NCI-H1694 treated with DMSO at 0.1 percent for 48 hours (cell line): ENCODE measurements around the gene CRYBB1.

ENCODE experiments used
- DNase-seq: peaks from one replicate; lab custom pipeline; 2025; lab: John Stamatoyannopoulos, UW

Gene CRYBB1

DNA sequence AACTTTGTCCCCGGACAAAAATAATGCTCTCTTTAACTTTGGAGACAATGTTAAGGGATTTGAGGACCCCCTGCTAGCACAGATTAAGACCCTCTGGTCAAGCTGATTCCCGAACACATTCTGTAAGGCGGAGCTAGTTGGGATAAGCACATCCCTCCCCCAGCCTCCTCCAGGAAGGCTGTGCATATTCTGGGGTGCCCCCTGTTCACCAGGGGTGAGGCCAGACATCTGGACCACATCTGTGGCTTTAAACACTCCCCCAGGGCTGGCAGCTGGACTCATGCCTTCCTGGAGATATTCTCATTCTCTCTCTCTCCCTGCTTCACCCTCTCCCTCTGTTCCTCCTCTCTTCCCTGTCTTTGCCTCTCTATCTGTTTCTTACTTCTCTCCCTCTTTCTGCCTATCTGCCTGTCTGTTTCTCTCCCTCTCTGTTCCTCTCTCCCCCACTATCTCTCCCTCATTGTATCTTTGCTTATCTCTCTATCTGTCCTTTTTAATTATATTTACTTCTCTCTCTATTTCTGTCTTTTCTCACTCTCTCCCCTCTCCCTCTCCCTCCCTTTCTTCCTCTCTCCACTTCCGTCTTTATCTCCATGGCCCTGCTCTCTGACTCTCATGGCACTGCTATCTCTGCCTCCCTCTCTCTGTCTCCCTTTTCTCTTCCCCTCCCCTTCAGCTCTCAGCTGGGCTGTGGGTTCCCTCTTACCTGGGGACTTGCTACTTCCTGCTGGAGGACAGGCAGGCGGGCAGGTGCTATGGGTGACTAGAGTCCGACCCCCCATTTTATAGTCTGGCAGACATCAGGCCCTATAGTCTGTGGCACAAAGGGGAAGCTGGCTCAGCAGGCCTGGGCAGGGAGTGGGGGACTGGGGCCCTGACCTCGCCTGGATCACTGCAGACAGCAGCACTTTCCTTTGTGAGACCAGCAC, at the start of gene CRYBB1:
Gene CRYBB1 (minus strand): TSS at position 757 of the 929 bp plus-strand sequence. CDS start 1,708 bp downstream, outside the sequence.
- no peak for DNase-seq

DNA sequence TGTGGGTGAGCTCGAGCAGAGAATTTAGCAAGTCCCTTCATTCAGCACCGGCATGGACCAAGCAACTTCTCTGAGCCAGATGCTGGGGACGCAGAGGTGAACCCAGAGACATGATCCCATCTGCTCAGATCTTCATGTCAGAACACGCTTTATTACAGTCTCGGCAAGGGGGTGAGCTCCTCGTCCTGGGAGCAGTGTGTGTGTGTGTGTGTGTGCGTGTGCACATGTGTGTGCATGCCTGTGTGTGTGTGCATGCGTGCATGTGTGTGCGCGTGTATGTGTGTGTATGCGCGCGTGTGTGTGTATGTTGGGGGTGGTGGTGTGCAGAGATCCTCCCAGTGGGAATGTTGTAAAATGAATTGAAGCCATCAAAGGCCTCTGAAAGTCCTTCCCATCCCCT, 49.3 kb upstream of the CRYBB1 start:
- peak; percentile 43 for DNase-seq

DNA sequence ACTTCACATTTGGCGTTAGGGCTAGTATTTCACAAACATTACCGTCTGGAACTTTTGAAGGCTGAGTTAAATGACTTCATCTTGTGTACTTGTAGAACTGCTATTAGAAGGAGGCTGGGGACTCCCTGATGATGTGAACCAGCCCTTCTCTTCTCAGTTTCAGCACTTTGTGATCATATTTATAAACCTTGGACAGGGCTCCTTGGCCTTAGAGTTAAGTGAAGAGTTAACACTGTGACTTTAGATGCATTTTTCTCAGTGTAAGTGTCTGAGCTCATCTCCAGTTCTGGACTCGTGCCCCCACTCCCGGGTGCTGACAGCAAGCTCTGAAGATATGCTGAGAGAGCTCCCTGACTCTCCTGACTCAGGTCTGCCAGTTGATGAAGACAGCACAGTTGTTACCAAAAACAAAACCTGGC, 48.0 kb upstream of the CRYBB1 start:
- DNase-seq, result no peak

DNA sequence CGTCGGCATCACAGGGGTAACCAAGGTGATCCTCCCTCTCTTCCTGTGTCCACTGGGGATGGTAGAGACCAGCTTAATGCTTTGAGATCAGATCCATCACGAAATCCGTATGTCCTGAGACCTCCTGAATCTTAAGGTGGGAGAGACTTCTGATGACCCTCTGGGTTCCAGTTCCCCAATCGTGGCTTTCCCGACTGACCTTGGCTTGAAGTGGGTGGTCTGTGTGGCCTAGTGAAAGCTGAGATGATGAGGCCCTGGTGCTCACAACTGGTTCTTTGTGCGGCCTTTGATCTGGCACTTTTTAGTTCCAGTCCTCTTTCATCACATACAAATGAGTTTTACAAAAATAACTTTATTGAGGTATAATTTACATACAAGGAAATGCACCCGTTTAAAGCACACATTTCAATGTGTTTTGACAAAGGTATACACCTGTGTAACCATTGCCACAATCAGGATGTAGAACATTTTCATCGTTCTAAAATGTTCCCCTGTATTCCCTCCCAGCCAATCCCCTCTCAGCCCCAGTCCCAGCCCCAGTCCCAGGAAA, 45.6 kb upstream of the CRYBB1 start:
- no peak for DNase-seq

DNA sequence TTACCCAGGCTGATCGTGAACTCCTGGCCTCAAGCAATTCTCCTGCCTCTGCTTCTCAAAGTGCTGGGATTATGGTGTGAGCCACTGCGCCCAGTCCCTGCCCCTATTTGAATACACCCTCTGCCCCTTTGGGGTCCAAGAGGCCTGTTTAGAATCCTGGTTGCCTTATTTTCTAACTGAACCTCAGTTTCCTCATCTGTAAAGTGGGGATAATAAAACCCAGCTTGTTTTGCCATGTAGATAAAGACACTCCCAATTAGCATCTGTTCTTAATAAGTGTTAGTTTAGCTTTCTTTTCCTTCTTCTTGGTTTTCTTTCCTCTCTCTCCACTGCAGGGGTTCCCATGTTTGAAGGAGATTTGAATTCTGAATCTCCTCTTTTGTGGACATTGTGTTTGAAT, 44.3 kb upstream of the CRYBB1 start:
- DNase-seq, result no peak

DNA sequence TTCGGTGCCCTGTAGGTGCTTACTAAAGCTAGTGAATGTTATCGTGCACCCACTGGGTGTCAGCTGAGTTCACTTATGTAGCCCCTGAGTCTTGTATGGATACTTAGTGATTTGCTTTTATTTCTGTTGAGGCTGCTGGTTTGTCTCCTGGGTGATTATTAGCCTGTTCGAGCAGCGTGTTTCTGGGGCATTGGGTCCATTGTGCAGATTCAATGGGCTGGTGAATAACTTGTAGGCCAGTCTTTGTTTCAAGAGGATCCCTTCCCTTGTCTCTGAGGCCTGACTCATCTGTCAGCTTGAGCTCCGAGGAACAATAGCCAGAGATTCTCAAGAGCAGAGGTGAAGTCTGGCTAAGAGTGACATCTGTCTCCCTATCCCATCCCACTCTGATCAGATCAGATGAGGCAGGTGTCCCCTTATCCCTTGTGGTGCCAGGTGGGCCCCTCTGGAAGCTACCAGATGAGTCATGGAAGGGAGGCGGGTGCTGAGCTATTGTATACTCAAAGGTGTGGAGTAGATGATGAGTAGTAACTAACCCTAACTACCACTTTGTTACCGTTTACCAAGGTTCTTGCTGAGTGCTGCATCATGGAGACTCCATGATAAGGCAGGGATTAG, 43.2 kb upstream of the CRYBB1 start:
- no peak for DNase-seq

DNA sequence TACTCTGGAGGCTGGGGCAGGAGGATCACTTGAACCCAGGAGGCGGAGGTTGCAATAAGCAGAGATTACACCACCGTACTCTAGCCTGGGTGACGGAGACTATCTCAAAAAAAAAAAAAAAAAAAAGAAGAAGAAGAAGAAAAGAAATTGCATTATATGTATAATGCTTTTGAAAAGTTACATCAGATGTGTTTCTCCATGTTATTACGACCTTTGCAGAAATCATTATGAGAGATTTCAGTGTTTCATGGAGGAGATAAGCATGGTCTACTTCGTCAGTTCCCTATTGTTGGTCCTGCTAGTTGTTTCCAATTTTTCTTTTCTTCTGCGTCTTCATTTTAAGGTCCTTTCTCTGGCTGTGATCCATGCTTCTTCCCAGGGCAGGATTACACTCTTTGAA, 42.5 kb upstream of the CRYBB1 start:
- no peak for DNase-seq

DNA sequence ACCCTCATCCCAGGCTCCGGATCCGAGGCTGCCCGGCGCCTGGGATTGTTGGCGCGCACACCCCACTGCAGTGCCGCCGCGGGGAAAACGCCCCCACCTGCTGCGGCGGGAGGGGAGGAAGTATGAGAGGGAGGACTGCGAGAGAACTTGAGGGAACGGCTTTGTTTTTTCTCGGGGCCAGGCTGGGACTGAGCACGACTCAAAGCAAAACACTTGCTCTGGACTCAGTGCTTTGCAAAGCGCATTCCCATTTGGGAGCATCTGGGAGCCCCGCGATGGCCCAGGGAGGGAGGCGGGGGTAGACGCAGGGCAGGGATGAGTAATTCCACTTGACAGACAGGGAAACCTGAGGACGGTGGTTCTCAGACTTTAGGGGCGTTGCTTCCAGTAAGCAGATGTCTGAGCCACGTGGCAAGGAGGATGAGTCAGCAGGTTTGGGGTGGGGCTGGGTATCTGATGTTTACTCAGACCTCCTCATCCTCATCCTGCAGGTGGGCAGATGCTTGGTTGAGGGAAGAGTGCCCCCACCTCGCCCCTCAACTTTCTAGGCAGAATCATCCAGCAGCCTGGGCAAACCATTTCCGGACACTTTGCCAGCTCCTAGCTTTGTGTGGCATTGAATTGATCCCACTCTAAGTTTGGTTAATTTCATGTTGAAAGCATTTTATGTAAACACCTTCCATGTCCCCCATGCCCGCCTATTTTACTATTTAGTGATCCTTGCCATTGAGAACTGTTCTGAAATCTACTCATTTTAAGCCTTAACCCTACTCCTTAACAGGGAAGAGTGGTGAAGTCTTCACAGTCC, 41.0 kb upstream of the CRYBB1 start:
- DNase-seq, result peak; percentile 49

DNA sequence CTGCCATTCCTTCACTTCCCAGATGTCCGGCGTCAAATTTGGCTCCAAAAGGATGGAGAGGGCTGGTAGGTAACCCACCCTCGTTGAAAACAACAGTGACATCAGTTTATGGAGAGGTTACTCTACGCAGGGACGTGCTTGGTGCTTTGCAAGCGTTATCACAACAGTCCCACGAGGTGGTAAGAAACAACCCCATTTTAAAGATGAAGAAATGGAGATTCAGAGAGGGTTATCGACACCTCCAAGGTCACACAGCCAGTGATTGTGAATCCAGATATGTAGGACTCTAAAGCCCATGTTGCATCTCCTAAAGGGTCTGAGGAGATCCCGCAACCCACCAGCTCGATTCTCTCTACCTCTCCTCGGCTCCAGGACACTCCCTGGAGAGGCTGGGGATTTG, 40.3 kb upstream of the CRYBB1 start:
- DNase-seq, result no peak

DNA sequence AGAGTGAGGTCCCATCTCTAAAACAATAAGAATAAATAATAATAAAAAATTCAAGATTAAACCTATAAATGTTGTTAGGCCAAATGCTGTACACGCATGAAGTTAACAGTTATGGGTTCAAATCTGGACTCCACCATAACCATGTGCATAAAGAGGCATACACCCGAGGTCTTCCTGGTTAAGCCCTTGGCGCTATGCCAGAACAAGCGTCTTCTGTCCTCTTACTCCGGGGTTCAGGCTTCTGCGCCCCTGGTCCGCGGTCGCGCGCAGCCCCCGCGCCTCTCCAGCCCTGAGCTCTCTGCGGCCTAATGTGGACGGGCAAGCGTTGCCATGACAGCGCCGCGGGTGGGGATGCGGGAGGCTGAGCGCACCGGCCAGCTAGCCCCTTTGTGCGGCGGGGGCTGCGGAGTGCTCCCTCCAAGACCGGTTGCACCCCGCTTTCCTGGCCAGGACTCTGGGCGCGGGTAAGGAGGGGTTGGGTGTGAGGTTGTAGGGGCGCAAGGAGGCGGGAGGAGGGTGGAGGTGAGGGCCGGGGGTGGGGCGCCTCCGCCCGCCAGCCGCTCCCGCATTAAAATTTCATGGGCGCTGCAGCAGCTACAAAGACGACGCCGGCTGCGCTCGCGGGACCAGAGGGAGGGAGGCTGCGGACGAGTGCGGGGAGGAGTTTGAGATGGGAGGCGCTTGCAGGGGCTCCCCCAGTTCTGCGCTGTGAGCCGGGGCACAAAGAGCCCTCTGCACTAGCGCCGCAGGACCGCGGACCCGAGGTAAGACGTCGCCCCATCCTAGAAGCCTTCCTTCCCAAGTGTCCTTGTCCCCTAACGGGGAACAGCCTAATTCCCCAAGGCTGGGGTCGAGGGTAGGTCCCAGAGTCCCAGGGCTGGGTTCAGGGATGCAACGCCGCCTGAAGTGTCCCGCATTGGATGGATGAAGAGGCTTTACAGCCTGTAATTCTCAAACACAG, 39.3 kb upstream of the CRYBB1 start, which contains the start of gene MIAT:
Gene MIAT (plus strand): TSS at position 698 of the 961 bp plus-strand sequence.
- no peak for DNase-seq

DNA sequence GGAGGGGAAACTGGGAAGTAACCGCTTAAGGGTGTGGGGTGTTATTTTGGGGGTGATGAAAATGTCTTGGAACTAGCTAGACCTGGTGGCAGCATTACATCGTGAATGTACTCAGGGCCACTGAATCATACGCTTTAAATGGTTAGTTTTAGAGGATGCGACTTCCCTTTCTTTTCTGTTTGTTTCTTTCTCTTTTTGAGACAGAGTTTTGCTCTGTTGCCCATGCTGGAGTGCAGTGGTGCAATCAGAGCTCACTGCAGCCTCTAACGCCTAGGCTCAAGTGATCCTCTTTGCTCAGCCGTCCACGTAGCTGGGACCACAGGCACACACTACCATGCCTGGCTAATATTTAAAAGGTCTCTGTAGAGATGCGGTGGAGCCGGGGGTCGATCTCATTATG, 34.0 kb upstream of the CRYBB1 start:
- DNase-seq, result no peak

DNA sequence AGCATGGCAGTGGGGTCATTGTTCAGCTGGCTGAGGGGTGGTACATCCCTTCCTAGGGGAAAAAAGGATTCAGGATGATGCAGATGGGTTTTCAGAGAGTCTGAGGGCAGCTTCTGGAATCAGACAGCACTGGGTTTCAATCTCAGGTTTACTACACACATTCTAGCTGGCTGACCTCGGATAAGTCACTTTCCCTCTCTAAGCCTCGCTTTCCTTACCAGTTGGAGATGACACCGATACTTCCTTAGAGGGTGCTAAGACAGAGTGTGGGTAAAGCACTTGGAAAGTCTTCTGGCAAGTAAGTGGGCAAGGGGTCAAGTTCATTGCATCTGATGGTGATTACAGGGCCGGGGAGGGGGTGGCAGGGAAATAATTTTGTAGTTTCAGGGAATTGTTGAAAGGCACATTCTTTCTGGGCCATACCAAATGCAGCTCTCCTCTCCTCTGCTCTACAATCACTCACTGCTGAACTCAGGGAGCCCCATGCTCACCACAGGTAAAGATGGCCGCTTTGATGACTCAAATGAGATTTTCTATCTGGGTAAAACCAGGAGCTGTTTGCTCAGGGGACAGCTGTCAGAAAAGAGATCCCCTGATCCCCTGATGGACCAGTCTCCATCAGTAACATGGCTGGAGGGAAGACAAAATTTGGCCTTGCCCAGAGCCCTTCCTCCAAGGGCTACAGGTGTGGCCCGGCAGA, 33.0 kb upstream of the CRYBB1 start:
- DNase-seq, result no peak

DNA sequence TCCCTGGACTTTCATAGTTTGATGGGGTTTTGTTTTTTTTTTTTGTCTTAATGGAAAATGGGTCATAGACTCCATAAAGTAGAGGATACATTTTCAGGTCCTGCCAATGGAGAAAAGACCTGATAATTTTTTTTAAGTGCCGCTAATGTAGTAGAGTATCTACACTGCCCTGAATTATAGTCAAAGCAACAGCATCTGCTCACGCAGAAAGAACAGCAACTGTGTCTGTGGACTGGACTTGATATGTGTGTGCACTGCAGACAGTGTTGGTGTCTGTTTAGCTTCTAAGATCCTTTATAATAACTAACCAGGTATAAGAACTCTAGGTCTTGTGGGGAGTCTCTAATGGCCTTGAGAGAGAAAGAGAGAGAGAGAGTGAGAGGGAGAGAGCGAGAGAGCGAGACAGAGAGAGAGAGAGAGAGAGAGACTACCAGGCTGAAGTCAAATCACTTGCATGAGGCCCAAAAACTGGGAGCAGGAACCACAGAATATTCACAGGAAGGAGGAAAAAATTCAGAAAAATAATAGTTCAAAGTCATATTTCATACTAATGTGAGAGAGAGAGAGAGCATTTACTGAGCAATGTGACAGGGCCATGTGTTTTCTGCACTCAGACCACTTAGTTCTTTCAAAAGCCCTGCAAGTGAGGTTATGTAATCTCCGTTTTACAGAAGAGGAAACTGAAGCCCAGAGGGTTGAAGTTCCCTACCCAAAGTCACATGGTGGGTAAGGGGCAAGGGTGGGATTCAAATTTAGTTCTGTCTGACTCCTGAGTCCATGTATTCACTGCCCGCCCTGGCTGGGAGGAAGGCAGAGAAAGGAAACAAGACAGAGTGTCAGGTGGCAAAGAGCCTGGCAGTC, 30.9 kb upstream of the CRYBB1 start:
- DNase-seq, result no peak

DNA sequence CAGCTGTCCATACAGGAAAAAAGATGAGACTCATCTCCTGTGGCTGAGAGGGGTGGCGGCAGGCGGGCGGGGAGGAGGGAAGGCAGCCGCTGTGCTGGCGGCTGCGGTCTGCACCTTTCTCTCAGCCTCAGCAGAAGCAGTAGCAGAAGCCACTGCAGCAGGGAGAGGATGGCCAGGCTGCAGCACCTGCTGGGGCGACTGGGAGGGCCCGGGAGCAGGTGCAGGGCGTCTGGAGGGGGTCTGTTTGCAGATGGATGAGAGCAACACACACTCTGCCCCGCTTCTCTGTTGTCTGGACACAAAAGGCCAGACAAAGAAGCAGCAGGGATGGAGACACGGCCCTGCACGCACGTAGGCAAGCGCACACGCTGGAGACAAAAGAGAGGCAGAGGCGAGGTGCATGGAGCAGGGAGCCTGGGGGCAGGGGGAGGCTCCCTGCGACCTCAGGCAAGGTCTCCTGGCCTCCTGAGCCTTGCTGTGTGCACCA, 30.2 kb upstream of the CRYBB1 start:
- DNase-seq, result no peak

DNA sequence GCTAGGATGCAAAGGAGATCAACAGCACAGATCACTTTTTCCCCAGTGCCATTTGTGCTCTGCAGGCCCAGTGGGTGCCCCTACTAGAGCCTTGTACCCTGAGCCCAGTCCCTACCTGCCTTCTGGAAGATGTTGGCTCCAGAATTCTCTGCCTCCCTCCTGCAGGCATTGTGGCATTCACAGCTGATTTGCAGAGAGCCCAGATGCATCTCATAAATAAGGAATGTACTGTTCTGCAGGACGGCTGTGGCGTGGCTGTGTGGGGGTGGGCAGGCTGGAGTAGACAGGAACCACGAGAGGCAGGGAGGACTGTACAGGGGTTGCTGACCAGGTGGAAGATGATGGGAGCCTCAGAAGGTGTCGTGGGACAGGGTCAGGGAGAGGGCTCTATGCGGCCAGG, 28.3 kb upstream of the CRYBB1 start:
- no peak for DNase-seq

DNA sequence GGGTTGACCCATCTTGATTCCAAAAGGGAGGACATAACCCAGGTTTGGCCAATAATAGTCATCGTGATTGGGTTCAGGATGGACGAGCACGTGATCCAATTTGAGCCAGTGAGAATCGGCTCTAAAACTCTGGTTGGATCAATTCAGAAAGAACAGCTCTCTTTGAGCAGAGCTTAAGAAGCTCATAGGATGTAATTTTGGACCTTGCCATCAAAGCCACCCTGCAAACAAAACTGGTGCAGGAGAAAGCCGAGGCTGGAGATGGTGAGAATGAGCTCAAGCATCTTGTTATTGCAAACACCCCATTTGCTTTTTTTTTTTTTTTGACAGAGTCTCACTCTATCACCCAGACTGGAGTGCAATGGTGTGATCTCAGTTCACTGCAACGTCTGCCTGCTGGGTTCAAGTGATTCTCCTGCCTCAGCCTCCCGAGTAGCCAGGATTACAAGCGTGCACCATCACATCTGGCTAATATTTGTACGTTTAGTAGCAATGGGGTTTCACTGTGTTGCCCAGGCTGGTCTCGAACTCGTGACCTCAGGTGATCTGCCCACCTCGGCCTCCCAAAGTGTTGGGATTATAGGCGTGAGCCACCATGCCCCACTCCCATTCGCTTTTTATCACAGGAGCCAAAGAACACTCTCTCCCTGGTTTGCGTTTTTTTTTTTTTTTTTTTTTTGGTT, 25.7 kb upstream of the CRYBB1 start:
- no peak for DNase-seq

DNA sequence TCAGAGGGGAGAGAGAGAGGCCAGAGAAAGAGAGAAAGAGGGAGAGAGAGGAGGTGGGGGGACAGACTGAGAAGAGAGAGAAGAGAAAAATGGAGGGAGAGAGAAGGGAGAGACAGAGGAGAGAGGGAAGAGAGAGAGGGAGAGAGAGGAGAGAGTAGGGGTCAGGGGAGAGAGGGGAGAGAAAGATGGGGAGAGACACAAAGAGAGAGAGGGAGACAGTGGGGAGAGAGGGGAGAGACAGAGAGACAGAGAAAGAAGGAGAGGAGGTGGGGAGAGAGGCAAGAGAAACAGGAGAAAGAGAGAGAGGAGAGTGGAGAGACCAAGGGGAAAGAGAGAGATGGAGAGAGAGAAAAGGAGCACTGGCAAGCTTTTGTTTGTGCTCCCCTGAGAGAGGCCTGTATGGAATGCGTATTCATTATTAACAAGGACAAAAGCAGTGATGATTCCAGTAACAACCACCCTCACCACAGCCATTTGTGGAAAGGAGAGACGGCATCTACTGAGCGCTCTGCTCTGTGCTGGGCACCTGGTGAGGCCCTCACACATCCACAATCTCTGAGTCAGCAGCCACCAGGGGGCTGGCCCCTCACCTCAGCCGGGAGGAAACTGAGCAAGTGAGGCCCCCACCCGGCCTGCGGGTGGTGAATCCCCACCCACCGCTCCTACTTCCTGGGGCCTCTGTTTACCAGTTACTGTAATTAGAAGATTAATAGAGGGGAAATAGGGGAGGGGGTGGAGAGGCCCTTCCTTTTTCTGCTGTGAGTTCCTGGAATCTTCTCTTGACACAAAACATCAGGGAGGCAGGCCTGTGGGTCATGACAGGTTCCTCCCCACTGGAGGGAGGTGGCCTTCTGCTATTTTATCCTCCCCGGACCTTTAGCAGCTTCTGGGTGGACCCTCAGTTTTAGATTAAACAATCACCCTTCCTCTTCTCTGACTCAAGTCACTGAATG, 24.9 kb upstream of the CRYBB1 start:
- DNase-seq, result no peak
